H1 (cell line): Measurements from ENCODE around the gene DHX38. TPM values are rescaled to one million over a fixed set of nuclear protein-coding genes. Genes with fewer than 3 reads are reported as not detected.

ENCODE experiments used
- CTCF ChIA-PET: fragments of 300-600 bp; sonication (Branson Sonifier 250); formaldehyde crosslinking; loops from one replicate; lab custom pipeline; 2021; ENCODE audit not compliant: partially characterized antibody; lab: Charles Lee
- POLR2A ChIA-PET: fragments of 300-600 bp; sonication (Branson Sonifier 250); formaldehyde crosslinking; loops from one replicate; lab custom pipeline; 2021; ENCODE audit warnings: inconsistent platforms; ENCODE audit not compliant: partially characterized antibody; lab: Charles Lee
- DNase-seq, 2 experiments: peaks; one replicate each; pipeline versions ENCODE4 v3.0.0 to v3.0.0-alpha.2; 2010 to 2022; ENCODE audit warnings: low spot score in 2 of 2, low read depth in 1 of 2, mixed read lengths in 1 of 2
- FAIRE-seq: peaks from 2 replicates; lab custom pipeline; 2011; peaks lifted over from hg19 to GRCh38; lab: Jason Lieb, UNC
- H2AFZ ChIP-seq: 2 replicates; pipeline ENCODE4 v1.8.1; 2012; ENCODE audit warnings: low read length, inconsistent platforms
- H2AK5ac ChIP-seq: 2 replicates; pipeline ENCODE4 v1.6.1; 2013; ENCODE audit warnings: low read depth, low read length
- H2BK120ac ChIP-seq: replicated peaks from 2 replicates; pipeline ENCODE3; 2013; ENCODE audit warnings: low read depth, low read length, inconsistent platforms
- H2BK12ac ChIP-seq: 2 replicates; pipeline ENCODE4 v1.6.1; 2013; ENCODE audit warnings: low read depth, low read length
- H2BK15ac ChIP-seq: 2 replicates; pipeline ENCODE4 v1.6.1; 2013; ENCODE audit warnings: low read length
- H2BK20ac ChIP-seq: 2 replicates; pipeline ENCODE4 v1.6.1; 2013; ENCODE audit warnings: low read length
- H2BK5ac ChIP-seq: 2 replicates; pipeline ENCODE4 v1.6.1; 2013; ENCODE audit warnings: low read depth, low read length
- H3K14ac ChIP-seq: 2 replicates; pipeline ENCODE4 v1.6.1; 2013; ENCODE audit warnings: inconsistent platforms; ENCODE audit not compliant: insufficient read length
- H3K18ac ChIP-seq: 2 replicates; pipeline ENCODE4 v1.6.1; 2013; ENCODE audit warnings: low read length; ENCODE audit errors: extremely low read depth
- H3K23ac ChIP-seq: 2 replicates; pipeline ENCODE4 v1.6.1; 2013; ENCODE audit warnings: inconsistent platforms; ENCODE audit not compliant: insufficient read length
- H3K23me2 ChIP-seq: 2 replicates; pipeline ENCODE4 v1.6.1; 2013; ENCODE audit warnings: low read depth, low read length
- H3K27ac ChIP-seq: 2 replicates; pipeline ENCODE4 v1.6.1; 2011; ENCODE audit warnings: low read depth, low read length, inconsistent platforms
- H3K27me3 ChIP-seq, 4 experiments: replicated peaks in 1 of 4; 1 replicate in 1 of 4; 2 replicates in 3 of 4; pipeline versions ENCODE4 v1.6.1 to v1.8.1; 2011 to 2013; ENCODE audit warnings: low read length in 3 of 4, mild to moderate bottlenecking in 3 of 4, inconsistent platforms in 2 of 4, mixed read lengths in 2 of 4, moderate library complexity in 1 of 4; ENCODE audit not compliant: control insufficient read depth in 3 of 4, insufficient read depth in 3 of 4; ENCODE audit errors: extremely low read depth in 1 of 4
- H3K36me3 ChIP-seq, 4 experiments: 2 replicates each; pipeline versions ENCODE4 v1.6.1 to v1.8.1; 2011 to 2013; ENCODE audit warnings: mild to moderate bottlenecking in 4 of 4, low read length in 3 of 4, moderate library complexity in 2 of 4, control low read depth in 1 of 4, inconsistent platforms in 1 of 4; ENCODE audit not compliant: insufficient read depth in 4 of 4, control insufficient read depth in 2 of 4
- H3K4ac ChIP-seq: replicated peaks from 2 replicates; pipeline ENCODE3; 2013; ENCODE audit warnings: low read length, low read depth, mixed read lengths, inconsistent platforms; ENCODE audit not compliant: insufficient read length
- H3K4me1 ChIP-seq, 4 experiments: replicated peaks in 1 of 4; 1 replicate in 1 of 4; 2 replicates in 3 of 4; pipeline versions ENCODE4 v1.6.1 to v1.8.1; 2011 to 2013; ENCODE audit warnings: low read length in 3 of 4, inconsistent platforms in 2 of 4, mixed read lengths in 1 of 4; ENCODE audit not compliant: insufficient read depth in 4 of 4, control insufficient read depth in 3 of 4
- H3K4me2 ChIP-seq, 2 experiments: 2 replicates each; pipeline versions ENCODE4 v1.6.1 to v1.8.1; 2011 to 2013; ENCODE audit warnings: low read depth in 2 of 2, low read length in 2 of 2, control low read depth in 1 of 2, inconsistent platforms in 1 of 2, mild to moderate bottlenecking in 1 of 2; ENCODE audit not compliant: insufficient read depth in 1 of 2
- H3K4me3 ChIP-seq, 4 experiments: fragments of 200-600, 300-600 bp in 1 of 4; sonication (generic), shearing (Covaris generic), sonication (Bioruptor Twin) in 1 of 4; 2 replicates each; pipeline versions ENCODE4 v1.5.1 to v1.8.1; 2011 to 2016; ENCODE audit warnings: low read length in 4 of 4, low read depth in 3 of 4, control low read depth in 2 of 4, inconsistent platforms in 2 of 4, mild to moderate bottlenecking in 2 of 4, mixed read lengths in 1 of 4, moderate library complexity in 1 of 4; ENCODE audit not compliant: insufficient read depth in 2 of 4; ENCODE audit errors: extremely low read depth in 1 of 4
- H3K56ac ChIP-seq: replicated peaks from 2 replicates; pipeline ENCODE3; 2013; ENCODE audit warnings: low read depth, mild to moderate bottlenecking, mixed read lengths, low read length, inconsistent platforms; ENCODE audit not compliant: insufficient read length
- H3K79me1 ChIP-seq: 2 replicates; pipeline ENCODE4 v1.6.1; 2013; ENCODE audit warnings: low read depth, low read length, control low read depth
- H3K79me2 ChIP-seq, 2 experiments: 2 replicates each; pipeline versions ENCODE4 v1.6.1 to v1.8.1; 2012 to 2013; ENCODE audit warnings: low read length in 2 of 2, mild to moderate bottlenecking in 2 of 2, inconsistent platforms in 1 of 2; ENCODE audit not compliant: insufficient read depth in 2 of 2, control insufficient read depth in 1 of 2
- H3K9ac ChIP-seq, 4 experiments: replicated peaks in 1 of 4; 1 replicate in 1 of 4; 2 replicates in 3 of 4; pipeline versions ENCODE4 v1.6.1 to v1.8.1; 2011 to 2013; ENCODE audit warnings: low read depth in 3 of 4, low read length in 3 of 4, control low read depth in 2 of 4, mild to moderate bottlenecking in 2 of 4, moderate library complexity in 2 of 4, inconsistent platforms in 1 of 4; ENCODE audit errors: extremely low read depth in 1 of 4
- H3K9me3 ChIP-seq, 2 experiments: 2 replicates each; pipeline versions ENCODE4 v1.6.1 to v1.8.1; 2012 to 2013; ENCODE audit warnings: mild to moderate bottlenecking in 2 of 2, moderate library complexity in 2 of 2, control low read depth in 1 of 2, inconsistent platforms in 1 of 2, low read depth in 1 of 2, low read length in 1 of 2, mixed read lengths in 1 of 2; ENCODE audit not compliant: insufficient read depth in 2 of 2
- H4K20me1 ChIP-seq, 2 experiments: replicated peaks in 1 of 2; 2 replicates each; pipeline versions ENCODE3 to v1.8.1; 2011 to 2013; ENCODE audit warnings: inconsistent platforms in 2 of 2, low read length in 2 of 2, mild to moderate bottlenecking in 1 of 2; ENCODE audit not compliant: insufficient read depth in 2 of 2, control insufficient read depth in 1 of 2
- H4K5ac ChIP-seq: 2 replicates; pipeline ENCODE4 v1.6.1; 2013; ENCODE audit warnings: low read length, low read depth, mixed read lengths, inconsistent platforms; ENCODE audit not compliant: insufficient read length
- H4K8ac ChIP-seq: 2 replicates; pipeline ENCODE4 v1.8.0; 2013; ENCODE audit warnings: mild to moderate bottlenecking, moderate library complexity, low read length, inconsistent platforms; ENCODE audit not compliant: insufficient read depth; ENCODE audit errors: extremely low read depth
- H4K91ac ChIP-seq: replicated peaks from 2 replicates; pipeline ENCODE3; 2013; ENCODE audit warnings: low read length, mixed read lengths, inconsistent platforms; ENCODE audit not compliant: insufficient read length
- ASH2L ChIP-seq: fragments of 200-600, 300-600 bp; sonication (generic); IDR thresholded peaks from one replicate; pipeline ENCODE4 v1.7.1; 2017; ENCODE audit warnings: low read length
- EZH2 ChIP-seq: fragments of 200-600 bp; sonication (generic); IDR thresholded peaks from 2 replicates; pipeline ENCODE4 v1.7.1; 2012; ENCODE audit warnings: low read depth, mild to moderate bottlenecking, moderate library complexity, low read length, inconsistent platforms; ENCODE audit not compliant: severe bottlenecking
- FOSL1 ChIP-seq: IDR thresholded peaks from 2 replicates; pipeline ENCODE4 v1.6.1; 2011; ENCODE audit warnings: mild to moderate bottlenecking, low read depth, low read length, moderate library complexity; ENCODE audit not compliant: insufficient read depth
- GTF2F1 ChIP-seq: IDR thresholded peaks from 2 replicates; pipeline ENCODE4 v1.6.1; 2012; ENCODE audit warnings: low read depth, low read length, improper control_type of control experiment, borderline replicate concordance
- JUN ChIP-seq: IDR thresholded peaks from 2 replicates; pipeline ENCODE4 v1.6.1; 2011; ENCODE audit warnings: low read depth, mild to moderate bottlenecking, improper control_type of control experiment, low read length
- MAFK ChIP-seq: IDR thresholded peaks from 2 replicates; pipeline ENCODE4 v1.6.1; 2012; ENCODE audit warnings: low read depth, mild to moderate bottlenecking, improper control_type of control experiment, low read length
- MAX ChIP-seq: IDR thresholded peaks from 2 replicates; pipeline ENCODE4 v1.6.1; 2012; ENCODE audit warnings: inconsistent platforms
- NANOG ChIP-seq: IDR thresholded peaks from 2 replicates; pipeline ENCODE4 v1.6.1; 2011; ENCODE audit warnings: low read length, low read depth, mild to moderate bottlenecking, inconsistent platforms; ENCODE audit not compliant: insufficient read depth, poor library complexity, severe bottlenecking
- RAD21 ChIP-seq, 2 experiments: IDR thresholded peaks in 1 of 2; conservative IDR thresholded peaks in 1 of 2; 2 replicates each; pipeline ENCODE4 v1.6.1; 2011; ENCODE audit warnings: low read depth in 2 of 2, low read length in 2 of 2, improper control_type of control experiment in 1 of 2, inconsistent platforms in 1 of 2, mild to moderate bottlenecking in 1 of 2, moderate library complexity in 1 of 2
- RBBP5 ChIP-seq: IDR thresholded peaks from 2 replicates; pipeline ENCODE4 v1.7.1; 2012; ENCODE audit warnings: low read depth, mild to moderate bottlenecking, inconsistent platforms, low read length, moderate library complexity, borderline replicate concordance
- SIX5 ChIP-seq: IDR thresholded peaks from 2 replicates; pipeline ENCODE4 v1.6.1; 2011; ENCODE audit warnings: mild to moderate bottlenecking, low read depth, low read length
- SP1 ChIP-seq: IDR thresholded peaks from 2 replicates; pipeline ENCODE4 v1.6.1; 2011; ENCODE audit warnings: low read depth, low read length
- TCF12 ChIP-seq: IDR thresholded peaks from 2 replicates; pipeline ENCODE4 v1.6.1; 2011; ENCODE audit warnings: low read depth, mild to moderate bottlenecking, low read length
- TEAD4 ChIP-seq: IDR thresholded peaks from 2 replicates; pipeline ENCODE4 v1.6.1; 2012; ENCODE audit warnings: low read depth, low read length, inconsistent platforms, mixed read lengths
- WGBS, 2 experiments: shearing (Covaris generic) in 1 of 2; methylation state at CpG; one replicate each; pipeline versions ENCODE4 v1.1.6 to v1.1.7; 2013 to 2015; ENCODE audit warnings: low lambda C conversion rate in 2 of 2, mixed read lengths in 2 of 2, inconsistent platforms in 1 of 2, low coverage in 1 of 2, missing lambda C conversion rate in 1 of 2; ENCODE audit not compliant: insufficient replicate concordance in 2 of 2, insufficient coverage in 1 of 2, insufficient read length in 1 of 2; ENCODE audit errors: extremely low coverage in 1 of 2, missing lambda C conversion rate in 1 of 2; 5-methylcytosine and 5-hydroxymethylcytosine counted together
- polyA plus RNA-seq, 7 experiments: library from polyadenylated mRNA; depleted of rRNA in 3 of 7; stranded (reverse) in 5 of 7; unstranded in 2 of 7; fragments of >200 nt in 5 of 7; fragments of 200-250 nt in 2 of 7; gene quantifications; 1 replicate in 5 of 7; 2 replicates in 1 of 7; 4 replicates in 1 of 7; pipeline versions ENCODE4 v1.2.1 to v1.2.3, GENCODE V29; 2011 to 2013; ENCODE audit warnings: missing spikeins in 2 of 7, mixed read lengths in 2 of 7
- total RNA-seq: library from RNA; stranded (reverse); fragmentation: NEBNext Ultra II Directional; extraction: Animal tissue kit (Norgen Biotek cat#: 25700); gene quantifications from 2 replicates; pipeline ENCODE4 v1.2.1, GENCODE V29; 2021

The DHX38 gene
- total and polyA plus RNA-seq, 2 of the 8 experiments (the other 6 are each of a cell fraction or from before 2014, with no cell fraction given), result 27.3 to 53.5 TPM

- Histone ChIP-seq H4K5ac (no peak overlapping the region), H2BK120ac (no peak overlapping the region), H3K23me2 (no peaks in the 10 kb centered on the region), H3K4me3 (no peak overlapping the region), H3K79me1 (no peaks in the 10 kb centered on the region), H2AFZ (no peak overlapping the region), H3K18ac (no peak overlapping the region), H2BK5ac (no peak overlapping the region), H4K91ac (no peak overlapping the region), H3K27me3 (no peaks in the 10 kb centered on the region), H2BK20ac (no peak overlapping the region), H3K9ac (no peak overlapping the region), H3K14ac (no peak overlapping the region), H3K56ac (no peak overlapping the region), H3K36me3 (peaks cover 24 to 70% (median 59%) of the 10 kb centered on the region in 4 experiments), H4K8ac (no peak overlapping the region), H3K23ac (no peak overlapping the region), H3K4me2 (no peak overlapping the region), H3K27ac (no peak overlapping the region), H4K20me1 (peaks cover 0 to 5% of the 10 kb centered on the region in 2 experiments), H2AK5ac (no peak overlapping the region), H3K4me1 (no peaks in the 10 kb centered on the region), H2BK12ac (no peak overlapping the region), H3K4ac (no peak overlapping the region), H2BK15ac (no peak overlapping the region), H3K9me3 (no peaks in the 10 kb centered on the region), H3K79me2 (no peaks in the 10 kb centered on the region)
- ChIA-PET POLR2A (interaction anchor here (1.4 to 1.5 kb wide), 3 partner anchors 10 to 14 kb away, joined by 3 to 6 read pairs (median 4); no protein-coding TSS in a partner anchor), CTCF (interaction anchor here (1.0 to 2.3 kb wide), 3 partner anchors 11 to 43 kb away, joined by 3 to 6 read pairs (median 4); no protein-coding TSS in a partner anchor)
- 91% methylated on average over 12 of the region's 12 CpGs; no CpG with 5 or more reads in 1 of the 2 experiments for WGBS, 2 experiments
- FAIRE-seq (no peak), DNase-seq (no peak)
- TF ChIP-seq EZH2 (no peak), RAD21 (IDR thresholded peaks at IDR 0.05 in 1 of 2, conservative IDR thresholded peaks at IDR 0.05 in 1 of 2; ENCODE audit: low read depth in 2 of 2, low read length in 2 of 2) (no peak), SP1 (no peak), FOSL1 (no peak), JUN (no peak), GTF2F1 (no peak), TCF12 (no peak), ASH2L (no peak), MAX (no peak), RBBP5 (no peak), TEAD4 (no peak), SIX5 (no peak), NANOG (no peak), MAFK (no peak)
Measured at GRCh38 chr16:72109300-72109699, 15.7 kb downstream of the DHX38 start.
